ENCODE data around the gene BTRC.

Gene BTRC

GRCh38 chr10:101558204-101558603 is 204.2 kb downstream of the BTRC start:
- no peak overlapping the region for H3K4me3 ChIP-seq (replicated peaks; ENCODE audit: low read depth, low read length)
- DNase-seq (ENCODE audit: low read depth): no peak
- TF ChIP-seq CTCF (IDR thresholded peaks at IDR 0.05; ENCODE audit: low read length, missing control alignments): no peak

- DNase-seq (ENCODE audit: low read depth): no peak
- no peak for TF ChIP-seq CTCF (IDR thresholded peaks at IDR 0.05; ENCODE audit: low read length, missing control alignments)
- H3K4me3 ChIP-seq (replicated peaks; ENCODE audit: low read depth, low read length): no peak overlapping the region
Observed at GRCh38 chr10:101558671-101559595, 205.0 kb downstream of the BTRC start.

DNA sequence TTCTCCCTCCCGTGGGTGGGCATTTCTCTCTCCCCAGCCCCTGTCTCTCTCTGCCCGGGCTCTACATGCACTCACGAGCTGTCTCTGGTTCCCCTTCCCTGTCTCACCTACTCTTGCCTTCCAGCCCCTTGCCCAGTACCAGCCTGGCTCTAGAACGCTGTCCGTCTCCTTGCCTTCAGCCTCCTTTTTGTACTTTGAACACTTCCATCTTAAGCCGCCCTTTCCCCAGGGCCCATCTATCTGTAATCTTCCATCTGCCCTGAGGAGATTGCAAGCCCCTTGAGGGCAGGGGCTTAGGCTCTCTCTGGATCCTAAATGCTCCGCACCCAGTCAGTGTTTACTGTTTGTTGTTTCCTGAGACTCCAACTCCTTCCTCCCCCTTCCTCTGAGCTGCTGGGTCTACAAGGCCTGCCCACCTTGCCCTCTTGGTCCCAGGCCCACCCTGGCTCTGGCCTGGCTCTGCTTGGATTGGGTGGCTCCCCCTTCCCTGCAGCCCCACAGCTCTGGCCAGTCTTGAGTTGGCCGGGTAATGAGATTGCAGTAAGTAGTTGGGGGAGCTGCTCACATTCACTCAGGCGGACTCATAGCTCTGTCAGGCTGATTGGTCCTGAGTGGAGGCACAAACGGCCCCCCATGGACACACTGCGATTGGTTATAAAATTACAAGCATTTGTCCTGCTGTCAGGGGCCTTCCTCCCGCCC is 205.8 kb downstream of the BTRC start:
- TF ChIP-seq CTCF (IDR thresholded peaks at IDR 0.05; ENCODE audit: low read length, missing control alignments): no peak
- no peak overlapping the region for H3K4me3 ChIP-seq (replicated peaks; ENCODE audit: low read depth, low read length)
- DNase-seq (ENCODE audit: low read depth): no peak

DNA sequence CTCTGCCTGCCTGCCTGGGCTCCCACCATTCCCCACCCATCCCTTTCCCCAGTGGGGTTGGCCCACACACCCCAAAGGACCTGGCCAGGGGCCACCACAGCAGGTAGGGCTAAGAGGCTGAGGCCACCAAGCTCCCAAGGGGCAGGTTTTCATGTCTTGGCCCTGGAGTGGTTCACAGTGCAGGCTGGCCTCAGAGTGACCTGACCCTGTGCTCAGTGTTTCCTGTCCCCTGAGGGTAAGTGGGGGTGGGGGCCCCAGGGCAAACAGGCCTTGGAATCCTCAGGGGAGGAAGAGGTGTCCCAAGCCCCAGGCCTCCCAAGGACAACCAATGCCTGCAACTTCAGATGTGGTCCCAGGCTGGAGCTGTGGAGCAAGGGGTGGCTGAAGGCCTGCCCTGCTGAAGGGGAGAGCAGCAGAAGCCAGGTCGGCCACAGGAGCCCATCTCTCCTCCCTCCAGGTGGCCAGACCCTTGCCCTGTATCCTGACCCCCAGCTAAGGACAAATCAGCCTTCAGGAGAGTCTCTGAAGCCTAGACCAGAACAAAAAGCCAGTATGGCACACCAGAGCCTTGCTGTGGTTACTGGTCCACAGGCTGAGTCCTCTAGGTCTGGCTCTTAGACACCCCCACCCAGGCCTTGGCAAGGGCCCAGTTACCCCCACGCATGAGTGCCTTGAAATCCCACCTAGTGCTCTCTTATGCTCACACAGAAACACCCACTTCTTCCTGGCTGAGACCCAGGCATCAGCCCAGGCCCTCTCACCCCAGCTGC is 206.5 kb downstream of the BTRC start:
- no peak overlapping the region for H3K4me3 ChIP-seq (replicated peaks; ENCODE audit: low read depth, low read length)
- no peak for DNase-seq (ENCODE audit: low read depth)
- TF ChIP-seq CTCF (IDR thresholded peaks at IDR 0.05; ENCODE audit: low read length, missing control alignments): no peak

- no peak overlapping the region for H3K4me3 ChIP-seq (replicated peaks; ENCODE audit: low read depth, low read length)
- DNase-seq (ENCODE audit: low read depth): no peak
- no peak for TF ChIP-seq CTCF (IDR thresholded peaks at IDR 0.05; ENCODE audit: low read length, missing control alignments)
Observed at GRCh38 chr10:101561068-101561915, 207.3 kb downstream of the BTRC start.

DNA sequence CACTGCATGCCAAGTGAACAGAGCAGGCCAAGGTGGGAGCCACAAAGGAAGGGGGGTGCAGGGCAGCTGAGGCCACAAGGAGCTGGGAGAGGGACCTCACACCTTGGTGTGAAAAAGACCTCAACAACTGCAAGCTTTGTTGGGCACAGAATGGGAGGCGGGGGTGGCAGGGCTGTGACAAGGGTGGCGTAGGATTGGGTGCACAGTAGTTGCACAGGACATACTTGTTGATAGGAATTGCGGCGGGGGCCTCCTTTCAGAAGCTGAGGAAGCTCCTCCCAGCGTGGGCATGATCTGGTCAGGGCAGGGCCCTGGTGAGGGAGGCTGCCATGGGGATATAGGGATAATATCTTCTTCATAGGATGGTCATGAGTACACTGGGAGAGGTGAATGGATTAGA is 208.3 kb downstream of the BTRC start:
- TF ChIP-seq CTCF (IDR thresholded peaks at IDR 0.05; ENCODE audit: low read length, missing control alignments): no peak
- no peak overlapping the region for H3K4me3 ChIP-seq (replicated peaks; ENCODE audit: low read depth, low read length)
- no peak for DNase-seq (ENCODE audit: low read depth)
